ENCODE results near the gene ACSL5. TPM values are rescaled to one million over a fixed set of nuclear protein-coding genes. Genes with fewer than 3 reads are reported as not detected.

ACSL5 gene
- total and polyA plus RNA-seq, 10 of the 15 experiments (the other 5 are each of a cell fraction or from before 2014, with no cell fraction given): 22.3 to 57.0 (median 46.4) TPM

- Histone ChIP-seq H3K27me3 (replicated peaks in 1 of 2; ENCODE audit: control insufficient read depth in 2 of 2, insufficient read depth in 2 of 2, low read length in 1 of 2) (no peaks in the 10 kb centered on the region; a peak in 1 of 4 replicates), H3K9ac (ENCODE audit: control insufficient read depth, insufficient read depth, low read length) (no peak overlapping the region), H3K27ac (ENCODE audit: control insufficient read depth, insufficient read depth) (no peak overlapping the region), H4K20me1 (ENCODE audit: control insufficient read depth, insufficient read depth) (no peaks in the 10 kb centered on the region), H3K4me3 (no peak overlapping the region), H3K79me2 (ENCODE audit: control insufficient read depth, insufficient read depth, low read length) (no peaks in the 10 kb centered on the region), H3K4me1 (ENCODE audit: control insufficient read depth, insufficient read depth, low read length) (no peaks in the 10 kb centered on the region), H3K36me3 (ENCODE audit: control insufficient read depth in 2 of 2, insufficient read depth in 2 of 2, low read length in 1 of 2) (no peaks in the 10 kb centered on the region), H3K4me2 (ENCODE audit: control insufficient read depth, insufficient read depth) (no peak overlapping the region), H3K9me3 (replicated peaks; ENCODE audit: control insufficient read depth, insufficient read depth, low read length) (no peaks in the 10 kb centered on the region), H2AFZ (ENCODE audit: control insufficient read depth, low read depth, low read length) (no peak overlapping the region)
- ChIA-PET CTCF (interaction anchor here (0.9 to 1.4 kb wide), 7 partner anchors 8 to 192 kb away, joined by 3 to 5 read pairs (median 4); no protein-coding TSS in a partner anchor), POLR2A (interaction anchor here (0.8 kb wide), 1 partner anchor 46 kb away, joined by 3 read pairs; no protein-coding TSS in a partner anchor), RAD21 (ENCODE audit: unreplicated experiment) (interaction anchor here (0.9 to 1.1 kb wide), 4 partner anchors 105 to 149 kb away, joined by 3 to 4 read pairs (median 3); no protein-coding TSS in a partner anchor), SMC1A (ENCODE audit: uncharacterized antibody, unreplicated experiment) (interaction anchor here (0.7 to 1.2 kb wide), 4 partner anchors 8 to 105 kb away, joined by 3 to 7 read pairs (median 6); partner anchors contain the start of gene ACSL5)
- DNase-seq (ENCODE audit: low read depth, low spot score) (no peak), ATAC-seq (peak; percentile 65; the same call in 2 of the 3 replicates), FAIRE-seq (no peak)
- WGBS (ENCODE audit: insufficient coverage, insufficient replicate concordance, low lambda C conversion rate, missing lambda C conversion rate): 16% methylated on average over 4 of the region's 4 CpGs
- no TSS peak for BruUV-seq (replicated peaks)
- in situ Hi-C loops (cut with MboI): no loop called here
- intact Hi-C loops (cut with micrococcal nuclease; ENCODE audit: unreplicated experiment): no loop called here
- TF ChIP-seq USF2 (IDR thresholded peaks at IDR 0.05; ENCODE audit: borderline replicate concordance, low read depth, low read length) (no peak), CHD4 (IDR thresholded peaks at IDR 0.05) (no peak), EGR1 (IDR thresholded peaks at IDR 0.05; ENCODE audit: borderline replicate concordance in 1 of 2, low read depth in 2 of 2, low read length in 2 of 2) (peak in 1 of 2 experiments; percentile 57; a peak in 1 of 3 replicates), MYB (IDR thresholded peaks at IDR 0.05; ENCODE audit: borderline replicate concordance, low read depth, low read length) (no peak), E2F4 (IDR thresholded peaks at IDR 0.05; ENCODE audit: low read depth, low read length) (0 out of 2 replicates have a peak, but pooled peaks have one; percentile 57), FOXM1 (IDR thresholded peaks at IDR 0.05; ENCODE audit: low read depth, low read length) (no peak), MEF2B (IDR thresholded peaks at IDR 0.05; ENCODE audit: partially characterized antibody, poor library complexity, severe bottlenecking) (no peak), ZBTB40 (IDR thresholded peaks at IDR 0.05; ENCODE audit: borderline replicate concordance) (no peak), TCF12 (IDR thresholded peaks at IDR 0.05; ENCODE audit: low read depth, low read length) (no peak), ZNF217 (IDR thresholded peaks at IDR 0.05) (no peak), RCOR1 (conservative IDR thresholded peaks at IDR 0.05; ENCODE audit: low read depth, low read length) (no peak), SRF (IDR thresholded peaks at IDR 0.05; ENCODE audit: low read depth in 2 of 2, low read length in 2 of 2) (no peak), KDM1A (IDR thresholded peaks at IDR 0.05; ENCODE audit: borderline replicate concordance) (no peak), NFYA (IDR thresholded peaks at IDR 0.05; ENCODE audit: borderline replicate concordance, low read depth, low read length) (no peak)
Measured at GRCh38 chr10:112330162-112330561, 43.8 kb upstream of the ACSL5 start.

All from GM12878 (cell line).